ENCODE measurements around the gene BTBD8.

GRCh38 chr1:92040971-92041370 is 39.2 kb upstream of the BTBD8 start:
- no peak for TF ChIP-seq CTCF (conservative IDR thresholded peaks at IDR 0.05; ENCODE audit: low read length)
- no peak for TF ChIP-seq EZH2phosphoT487 (IDR thresholded peaks at IDR 0.05; ENCODE audit: borderline replicate concordance, low read depth, low read length)

Measured in OCI-LY7 (cell line).